Activated naive CD8-positive, alpha-beta T cell treated with anti-CD3 and anti-CD28 coated beads for 36 hours (primary cell): ENCODE measurements around the gene ACAD11. TPM values are rescaled to one million over a fixed set of nuclear protein-coding genes. Genes with fewer than 3 reads are reported as not detected.
"Not testable (repeated sequence)": the region's sequence is repeated elsewhere in the genome, so short reads cannot be mapped to it uniquely, and the experiment has no call there.

Experiments
- DNase-seq: peaks from one replicate; pipeline ENCODE4 v3.0.0; 2021
- H3K27ac Mint-ChIP-seq: one replicate; pipeline ENCODE4 v1.8.0; 2022; ENCODE audit warnings: mild to moderate bottlenecking, moderate library complexity, mixed read lengths
- H3K27me3 Mint-ChIP-seq: one replicate; pipeline ENCODE4 v1.8.0; 2022; ENCODE audit warnings: mild to moderate bottlenecking, mixed read lengths
- H3K36me3 Mint-ChIP-seq: one replicate; pipeline ENCODE4 v1.8.0; 2021; ENCODE audit warnings: mild to moderate bottlenecking, mixed read lengths
- H3K4me1 Mint-ChIP-seq: one replicate; pipeline ENCODE4 v1.8.0; 2021; ENCODE audit warnings: mixed read lengths
- H3K4me3 Mint-ChIP-seq: one replicate; pipeline ENCODE4 v1.8.0; 2022; ENCODE audit warnings: mild to moderate bottlenecking, moderate library complexity, mixed read lengths
- H3K9me3 Mint-ChIP-seq: one replicate; pipeline ENCODE4 v1.8.0; 2022; ENCODE audit warnings: mixed read lengths
- total RNA-seq, 2 experiments: library from RNA; stranded (reverse); gene quantifications; one replicate each; pipeline ENCODE4 v1.2.3, GENCODE V29; 2021

Gene ACAD11
- total RNA-seq, 2 experiments from 2014 or later, result 11.3 to 12.4 TPM

DNA sequence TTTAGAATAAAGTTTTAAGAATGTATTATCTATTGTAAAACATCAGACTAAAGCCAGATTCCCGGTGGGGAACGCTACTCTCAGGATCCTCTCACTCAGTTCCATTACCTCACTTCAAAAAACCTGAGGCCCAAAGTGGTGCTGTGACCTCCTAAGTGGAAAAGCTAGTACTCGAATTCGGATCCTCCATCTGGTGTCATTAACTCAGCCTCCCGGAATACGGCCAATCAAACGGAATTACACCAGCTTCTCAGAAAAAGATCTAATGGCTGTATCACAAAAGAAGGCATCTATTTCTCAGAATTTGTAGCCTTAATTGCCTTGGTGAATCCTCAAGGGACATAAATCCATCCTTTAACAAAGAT lies 627 bp downstream of the ACAD11 start:
- no peaks in the 10 kb centered on the region for H3K27me3 Mint-ChIP-seq
- no peak for DNase-seq
- no peaks in the 10 kb centered on the region for H3K9me3 Mint-ChIP-seq
- H3K4me3 Mint-ChIP-seq, result peak overlapping the region; percentile 94
- H3K4me1 Mint-ChIP-seq, result peaks cover 43% of the 10 kb centered on the region
- H3K27ac Mint-ChIP-seq, result peak overlapping the region; percentile 97
- H3K36me3 Mint-ChIP-seq, result peaks cover 19% of the 10 kb centered on the region

- Mint-ChIP-seq H3K9me3 (no peaks in the 10 kb centered on the region), H3K4me3 (peak overlapping the region; percentile 94), H3K27me3 (no peaks in the 10 kb centered on the region), H3K27ac (no peak overlapping the region), H3K4me1 (peaks cover 35% of the 10 kb centered on the region), H3K36me3 (peaks cover 15% of the 10 kb centered on the region)
- no peak for DNase-seq
Observed at GRCh38 chr3:132657869-132658747, 1.5 kb downstream of the ACAD11 start.

DNA sequence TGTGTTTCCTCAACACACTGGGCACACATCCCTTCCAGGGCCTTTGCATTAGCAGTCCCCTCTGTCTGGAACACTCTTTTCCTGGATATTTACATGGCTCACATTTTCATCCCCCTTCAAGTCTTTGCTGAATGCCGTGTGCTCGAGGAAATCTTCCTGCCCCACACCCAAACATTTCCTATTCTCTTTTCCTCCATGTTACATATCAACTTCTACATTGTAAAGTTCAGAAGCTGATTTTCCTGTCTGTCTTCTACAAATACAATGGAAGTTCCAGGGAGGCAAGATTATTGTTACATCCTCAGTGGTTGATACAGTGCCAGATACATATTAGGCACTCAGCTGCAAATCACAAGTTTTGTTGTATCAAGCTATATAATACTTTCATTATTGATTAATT lies 4.1 kb downstream of the ACAD11 start:
- H3K4me3 Mint-ChIP-seq, result no peak overlapping the region
- no peaks in the 10 kb centered on the region for H3K9me3 Mint-ChIP-seq
- H3K27ac Mint-ChIP-seq, result no peak overlapping the region
- peaks cover 20% of the 10 kb centered on the region for H3K4me1 Mint-ChIP-seq
- DNase-seq, result no peak
- peaks cover 3% of the 10 kb centered on the region for H3K36me3 Mint-ChIP-seq
- H3K27me3 Mint-ChIP-seq, result no peaks in the 10 kb centered on the region

- no peak overlapping the region for H3K27ac Mint-ChIP-seq
- H3K9me3 Mint-ChIP-seq, result no peaks in the 10 kb centered on the region
- no peaks in the 10 kb centered on the region for H3K27me3 Mint-ChIP-seq
- no peak for DNase-seq
- H3K4me1 Mint-ChIP-seq, result peaks cover 20% of the 10 kb centered on the region
- no peak overlapping the region for H3K4me3 Mint-ChIP-seq
- peaks cover 3% of the 10 kb centered on the region for H3K36me3 Mint-ChIP-seq
Observed at GRCh38 chr3:132654721-132655120, 4.9 kb downstream of the ACAD11 start.

DNA sequence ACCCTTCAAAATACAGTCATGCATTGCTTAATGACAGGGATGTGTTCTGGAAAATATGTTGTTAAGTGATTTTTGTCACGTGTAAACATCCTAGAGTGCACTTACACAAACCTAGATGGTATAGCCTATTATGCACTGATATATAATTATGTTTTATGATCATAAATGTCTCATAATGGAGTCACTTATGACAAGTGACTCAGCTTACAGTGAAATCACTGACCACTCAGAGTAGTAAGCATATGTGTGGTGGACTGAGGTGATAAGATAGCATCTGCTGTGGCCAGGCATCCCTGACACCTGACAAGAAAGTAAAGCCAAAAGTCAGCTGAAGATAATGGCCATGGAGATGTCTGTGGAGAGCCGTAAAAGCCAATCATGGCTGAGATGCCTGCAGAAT lies 5.4 kb downstream of the ACAD11 start:
- Mint-ChIP-seq H3K27ac (no peak overlapping the region), H3K27me3 (no peaks in the 10 kb centered on the region), H3K9me3 (no peaks in the 10 kb centered on the region), H3K36me3 (peaks cover 3% of the 10 kb centered on the region), H3K4me3 (no peak overlapping the region), H3K4me1 (peaks cover 20% of the 10 kb centered on the region)
- no peak for DNase-seq

GRCh38 chr3:132652640-132653270 lies 6.9 kb downstream of the ACAD11 start:
- H3K27ac Mint-ChIP-seq, result no peak overlapping the region
- H3K4me3 Mint-ChIP-seq, result no peak overlapping the region
- no peaks in the 10 kb centered on the region for H3K27me3 Mint-ChIP-seq
- H3K4me1 Mint-ChIP-seq, result peaks cover 17% of the 10 kb centered on the region
- peaks cover 3% of the 10 kb centered on the region for H3K36me3 Mint-ChIP-seq
- no peaks in the 10 kb centered on the region for H3K9me3 Mint-ChIP-seq
- DNase-seq, result no peak

GRCh38 chr3:132650153-132650552 lies 9.5 kb downstream of the ACAD11 start:
- Mint-ChIP-seq H3K27me3 (no peaks in the 10 kb centered on the region), H3K4me1 (peaks cover 6% of the 10 kb centered on the region), H3K36me3 (no peaks in the 10 kb centered on the region), H3K9me3 (no peaks in the 10 kb centered on the region), H3K4me3 (no peak overlapping the region), H3K27ac (no peak overlapping the region)
- DNase-seq, result no peak

DNA sequence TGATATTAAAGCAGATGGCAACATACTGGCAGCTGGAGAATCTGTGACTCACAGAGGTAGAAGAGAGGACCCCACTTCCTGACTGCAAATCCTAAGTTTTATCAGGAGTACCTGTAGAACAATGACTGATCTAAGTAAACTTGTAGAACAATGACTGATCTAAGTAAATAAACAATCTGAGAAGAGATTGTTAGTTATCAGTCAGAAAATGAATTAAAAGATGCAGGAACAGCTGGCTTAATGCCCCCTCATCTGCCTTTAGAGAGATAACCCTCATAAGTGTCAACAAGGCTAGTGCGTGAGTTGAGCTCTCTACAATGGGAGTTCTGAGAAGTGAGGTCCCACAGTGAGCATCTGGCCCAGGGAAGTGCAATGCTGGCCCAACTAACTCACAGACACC lies 14.6 kb downstream of the ACAD11 start:
- no peak overlapping the region for H3K27ac Mint-ChIP-seq
- DNase-seq, result no peak

GRCh38 chr3:132643366-132643765 lies 16.2 kb downstream of the ACAD11 start:
- no peaks in the 10 kb centered on the region for H3K9me3 Mint-ChIP-seq
- peaks cover 2% of the 10 kb centered on the region for H3K4me1 Mint-ChIP-seq
- no peak for DNase-seq
- no peaks in the 10 kb centered on the region for H3K27me3 Mint-ChIP-seq
- H3K4me3 Mint-ChIP-seq, result no peak overlapping the region
- no peak overlapping the region for H3K27ac Mint-ChIP-seq
- peaks cover 7% of the 10 kb centered on the region for H3K36me3 Mint-ChIP-seq

More for the DNA sequence above, 14.6 kb downstream of the ACAD11 start:
- Mint-ChIP-seq H3K9me3 (no peaks in the 10 kb centered on the region), H3K27me3 (no peaks in the 10 kb centered on the region), H3K4me3 (no peak overlapping the region), H3K36me3 (peaks cover 3% of the 10 kb centered on the region), H3K4me1 (peaks cover 4% of the 10 kb centered on the region)

DNA sequence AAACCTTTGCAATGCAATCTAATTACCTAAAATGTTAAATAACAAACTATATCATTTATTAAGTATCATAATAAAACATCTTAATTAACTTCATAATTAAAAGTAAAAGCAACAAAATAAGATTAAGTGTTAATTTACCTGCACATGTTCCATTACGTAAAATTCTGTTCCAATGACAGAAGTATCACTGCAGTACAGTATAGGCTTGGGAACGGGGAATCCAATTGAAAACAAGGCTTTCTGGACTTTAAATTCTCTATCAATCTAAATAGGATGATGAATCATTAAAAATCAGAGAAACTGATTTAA lies 17.1 kb downstream of the ACAD11 start:
- no peaks in the 10 kb centered on the region for H3K27me3 Mint-ChIP-seq

GRCh38 chr3:132641837-132642538 lies 17.6 kb downstream of the ACAD11 start:
- H3K27ac Mint-ChIP-seq, result no peak overlapping the region

More for the DNA sequence above, 17.1 kb downstream of the ACAD11 start:
- Mint-ChIP-seq H3K9me3 (no peaks in the 10 kb centered on the region), H3K27ac (no peak overlapping the region), H3K4me1 (peaks cover 2% of the 10 kb centered on the region), H3K36me3 (peaks cover 7% of the 10 kb centered on the region), H3K4me3 (no peak overlapping the region)
- DNase-seq, result no peak

GRCh38 chr3:132641427-132641826 lies 18.2 kb downstream of the ACAD11 start:
- H3K9me3 Mint-ChIP-seq, H3K27ac Mint-ChIP-seq, DNase-seq, H3K4me3 Mint-ChIP-seq, H3K4me1 Mint-ChIP-seq, H3K27me3 Mint-ChIP-seq: not testable (repeated sequence)
- H3K36me3 Mint-ChIP-seq, result peaks cover 10% of the 10 kb centered on the region

More at GRCh38 chr3:132641837-132642538, 17.6 kb downstream of the ACAD11 start:
- no peaks in the 10 kb centered on the region for H3K9me3 Mint-ChIP-seq
- H3K4me3 Mint-ChIP-seq, result no peak overlapping the region
- H3K27me3 Mint-ChIP-seq, result no peaks in the 10 kb centered on the region
- DNase-seq, result no peak
- peaks cover 7% of the 10 kb centered on the region for H3K36me3 Mint-ChIP-seq
- peaks cover 2% of the 10 kb centered on the region for H3K4me1 Mint-ChIP-seq

DNA sequence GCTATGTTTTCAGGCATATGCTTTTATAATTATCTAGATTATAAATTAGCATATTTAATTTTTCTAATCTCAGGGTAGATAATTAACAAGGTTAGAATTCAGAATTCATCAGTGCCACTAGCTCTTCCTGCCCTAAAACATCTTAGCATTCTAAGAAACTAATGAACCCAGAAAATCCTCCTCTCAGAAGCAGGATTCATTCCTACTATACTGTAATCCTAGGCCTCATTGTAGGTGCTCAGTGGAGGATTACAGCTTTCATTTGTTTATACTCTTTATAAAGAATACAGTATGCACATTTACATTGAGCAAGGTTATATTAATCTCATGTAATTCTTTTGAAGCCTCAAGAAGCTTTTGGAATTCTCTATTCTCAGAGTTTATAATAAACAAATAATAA lies 20.9 kb downstream of the ACAD11 start:
- Mint-ChIP-seq H3K4me1 (no peaks in the 10 kb centered on the region), H3K36me3 (peaks cover 24% of the 10 kb centered on the region), H3K27ac (no peak overlapping the region), H3K9me3 (no peaks in the 10 kb centered on the region), H3K27me3 (no peaks in the 10 kb centered on the region), H3K4me3 (no peak overlapping the region)
- DNase-seq, result no peak

- no peaks in the 10 kb centered on the region for H3K4me1 Mint-ChIP-seq
- H3K9me3 Mint-ChIP-seq, result no peaks in the 10 kb centered on the region
- no peak for DNase-seq
- no peaks in the 10 kb centered on the region for H3K27me3 Mint-ChIP-seq
- H3K36me3 Mint-ChIP-seq, result peaks cover 30% of the 10 kb centered on the region
- no peak overlapping the region for H3K27ac Mint-ChIP-seq
- H3K4me3 Mint-ChIP-seq, result no peak overlapping the region
Observed at GRCh38 chr3:132637590-132637989, 22.0 kb downstream of the ACAD11 start.

DNA sequence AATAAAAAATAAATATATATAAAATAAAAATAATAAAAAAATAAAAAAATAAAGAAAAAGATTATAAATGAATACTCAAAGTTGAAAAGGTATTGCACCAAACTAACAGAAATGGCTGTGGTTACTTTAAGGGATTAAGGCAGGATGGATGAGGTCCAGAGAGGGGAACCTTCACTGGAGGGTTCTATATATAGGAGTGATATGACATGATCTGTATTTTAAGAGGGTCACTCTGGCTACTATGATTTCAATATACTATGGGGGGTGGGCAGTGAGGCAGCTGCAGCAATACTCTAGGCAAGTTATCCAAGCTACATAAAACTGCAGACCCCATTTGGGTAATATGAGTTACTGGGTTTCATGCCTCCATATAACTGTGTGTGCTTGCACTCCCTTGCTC lies 24.6 kb downstream of the ACAD11 start:
- no peak for DNase-seq
- H3K36me3 Mint-ChIP-seq, result peaks cover 30% of the 10 kb centered on the region
- H3K9me3 Mint-ChIP-seq, result no peaks in the 10 kb centered on the region
- no peak overlapping the region for H3K4me3 Mint-ChIP-seq
- H3K27ac Mint-ChIP-seq, result no peak overlapping the region
- no peaks in the 10 kb centered on the region for H3K27me3 Mint-ChIP-seq
- H3K4me1 Mint-ChIP-seq, result peaks cover 2% of the 10 kb centered on the region
